ENCODE measurements around the gene TEX2. TPM values are rescaled to one million over a fixed set of nuclear protein-coding genes. Genes with fewer than 3 reads are reported as not detected.

TEX2 gene
- total and polyA plus RNA-seq, 7 experiments from 2014 or later, result 7.9 to 24.2 (median 14.4) TPM

DNA sequence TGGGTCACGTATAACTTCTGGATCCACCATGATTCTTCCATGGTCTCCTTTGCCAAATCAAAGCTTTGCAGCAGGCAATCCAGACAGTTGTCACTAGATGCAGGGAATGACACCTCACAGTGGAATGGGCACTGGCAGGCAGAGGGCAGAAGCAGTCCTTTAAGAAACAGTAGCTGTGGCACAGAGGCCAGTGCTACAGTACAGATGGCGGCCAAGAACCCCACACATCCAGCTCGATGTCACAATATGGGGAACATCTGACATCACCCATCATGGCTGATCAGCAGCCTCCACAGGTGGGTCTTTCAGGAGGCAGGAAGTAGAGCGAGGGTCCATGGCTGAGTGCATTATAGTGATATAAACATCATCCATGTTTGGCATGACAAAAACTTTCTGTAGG, 114.4 kb downstream of the TEX2 start:
- POLR2A ChIA-PET, result interaction anchor here (0.7 to 9.4 kb wide), 13 partner anchors 8 to 358 kb away, joined by 3 to 173 read pairs (median 4); partner anchors contain the start of genes CEP95, DDX5, ERN1 and ICAM2
- Histone ChIP-seq H3K36me3 (ENCODE audit: control insufficient read depth in 2 of 3, insufficient read depth in 3 of 3, low read length in 3 of 3) (peaks cover 0 to 21% (median 5%) of the 10 kb centered on the region in 3 experiments), H3K4me1 (ENCODE audit: control insufficient read depth in 2 of 2, insufficient read depth in 2 of 2, low read length in 2 of 2) (peaks cover 11 to 12% of the 10 kb centered on the region in 2 donors), H3K27me3 (ENCODE audit: control insufficient read depth in 2 of 2, insufficient read depth in 2 of 2, low read length in 2 of 2) (no peaks in the 10 kb centered on the region), H3K4me3 (ENCODE audit: low read length) (no peak overlapping the region), H3K9me3 (ENCODE audit: control insufficient read depth in 2 of 3, low read length in 3 of 3) (no peaks in the 10 kb centered on the region), H3K27ac (ENCODE audit: low read depth, low read length) (peak overlapping the region; percentile 35)
- DNase-seq, result peak in 1 of 9 donors; percentile 21
- CTCF ChIA-PET, result interaction anchor here (0.7 to 1.6 kb wide), 5 partner anchors 15 to 261 kb away, joined by 3 to 7 read pairs (median 3); partner anchors contain the start of gene GH1
- Mint-ChIP-seq H3K4me1 (peaks cover 9 to 34% (median 27%) of the 10 kb centered on the region in 7 donors), H3K4me3 (peak overlapping the region in 1 of 10 donors; percentile 65), H3K27ac (peak overlapping the region in 7 of 9 donors; percentile 25 to 81 (median 72)), H3K27me3 (no peaks in the 10 kb centered on the region), H3K9me3 (peaks cover 0 to 5% (median 0%) of the 10 kb centered on the region in 11 donors), H3K36me3 (peaks cover 7 to 30% (median 20%) of the 10 kb centered on the region in 5 donors)
- intact Hi-C loops (cut with micrococcal nuclease), result loop anchor here (5.0 to 10.0 kb wide), 6 partner anchors 231 to 829 kb away; partner anchors contain the start of genes CSHL1 (in 1 of the 2), GH1 (in 1 of the 2), MAP3K3 (in 1 of the 2) and SMURF2 (in 1 of the 2)
- ATAC-seq, result no peak

DNA sequence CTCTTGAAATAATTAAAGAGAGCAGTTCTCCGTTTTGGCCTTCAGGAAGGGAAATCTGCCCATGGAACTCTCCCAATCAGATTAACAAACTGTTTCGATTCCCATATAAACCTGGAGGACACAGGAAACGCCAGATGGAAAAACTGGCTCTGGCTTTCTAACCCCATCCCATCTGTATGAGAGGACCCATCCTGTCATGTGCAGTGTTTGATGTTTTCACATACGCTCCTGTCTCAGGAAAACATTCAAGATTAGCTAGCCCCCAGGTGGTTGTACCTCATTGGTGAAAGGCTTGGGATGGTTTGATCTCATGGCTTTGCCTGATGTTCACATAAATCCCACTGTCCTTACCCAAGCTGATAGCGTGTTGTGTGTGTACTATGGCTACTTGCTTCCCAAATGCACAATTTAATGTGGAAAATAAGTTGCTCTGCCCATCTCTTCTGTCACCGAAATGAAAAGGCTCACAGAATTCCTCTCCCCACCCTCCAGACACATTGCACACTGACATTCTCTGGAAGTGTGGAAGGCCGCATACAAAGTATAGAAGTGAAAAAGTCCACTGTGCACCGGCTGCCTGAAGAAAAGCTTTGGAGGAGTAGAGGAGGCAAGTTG, 114.9 kb downstream of the TEX2 start:
- peaks cover 11 to 34% (median 27%) of the 10 kb centered on the region in 7 donors for H3K4me1 Mint-ChIP-seq
- intact Hi-C loops (cut with micrococcal nuclease), result loop anchor here (5.0 to 10.0 kb wide), 6 partner anchors 231 to 829 kb away; partner anchors contain the start of genes CSHL1 (in 1 of the 2), GH1 (in 1 of the 2), MAP3K3 (in 1 of the 2) and SMURF2 (in 1 of the 2)
- DNase-seq (peak in 1 of 9 donors; percentile 9), ATAC-seq (no peak)
- peaks cover 3 to 27% (median 19%) of the 10 kb centered on the region in 5 donors for H3K36me3 Mint-ChIP-seq
- peak overlapping the region; percentile 91 for H3K27ac ChIP-seq (ENCODE audit: low read depth, low read length)
- peaks cover 0 to 15% (median 5%) of the 10 kb centered on the region in 3 experiments for H3K36me3 ChIP-seq (ENCODE audit: control insufficient read depth in 2 of 3, insufficient read depth in 3 of 3, low read length in 3 of 3)
- CTCF ChIA-PET, result interaction anchor here (0.7 to 1.6 kb wide), 5 partner anchors 15 to 261 kb away, joined by 3 to 7 read pairs (median 3); partner anchors contain the start of gene GH1
- H3K4me3 Mint-ChIP-seq, result peak overlapping the region in 9 of 10 donors; percentile 26 to 82 (median 55)
- H3K27me3 ChIP-seq (ENCODE audit: control insufficient read depth in 2 of 2, insufficient read depth in 2 of 2, low read length in 2 of 2), result no peaks in the 10 kb centered on the region
- H3K27ac Mint-ChIP-seq, result peak overlapping the region in 6 of 9 donors; percentile 62 to 81 (median 72)
- no peaks in the 10 kb centered on the region for H3K9me3 ChIP-seq (ENCODE audit: control insufficient read depth in 2 of 3, low read length in 3 of 3)
- H3K9me3 Mint-ChIP-seq, result peaks cover 0 to 5% (median 0%) of the 10 kb centered on the region in 11 donors
- POLR2A ChIA-PET, result interaction anchor here (0.8 to 9.4 kb wide), 17 partner anchors 7 to 358 kb away, joined by 3 to 173 read pairs (median 4); partner anchors contain the start of genes CEP95, DDX5, ERN1 and ICAM2
- H3K4me3 ChIP-seq (ENCODE audit: low read length), result no peak overlapping the region
- peaks cover 11 to 12% of the 10 kb centered on the region in 2 donors for H3K4me1 ChIP-seq (ENCODE audit: control insufficient read depth in 2 of 2, insufficient read depth in 2 of 2, low read length in 2 of 2)
- no peaks in the 10 kb centered on the region for H3K27me3 Mint-ChIP-seq

DNA sequence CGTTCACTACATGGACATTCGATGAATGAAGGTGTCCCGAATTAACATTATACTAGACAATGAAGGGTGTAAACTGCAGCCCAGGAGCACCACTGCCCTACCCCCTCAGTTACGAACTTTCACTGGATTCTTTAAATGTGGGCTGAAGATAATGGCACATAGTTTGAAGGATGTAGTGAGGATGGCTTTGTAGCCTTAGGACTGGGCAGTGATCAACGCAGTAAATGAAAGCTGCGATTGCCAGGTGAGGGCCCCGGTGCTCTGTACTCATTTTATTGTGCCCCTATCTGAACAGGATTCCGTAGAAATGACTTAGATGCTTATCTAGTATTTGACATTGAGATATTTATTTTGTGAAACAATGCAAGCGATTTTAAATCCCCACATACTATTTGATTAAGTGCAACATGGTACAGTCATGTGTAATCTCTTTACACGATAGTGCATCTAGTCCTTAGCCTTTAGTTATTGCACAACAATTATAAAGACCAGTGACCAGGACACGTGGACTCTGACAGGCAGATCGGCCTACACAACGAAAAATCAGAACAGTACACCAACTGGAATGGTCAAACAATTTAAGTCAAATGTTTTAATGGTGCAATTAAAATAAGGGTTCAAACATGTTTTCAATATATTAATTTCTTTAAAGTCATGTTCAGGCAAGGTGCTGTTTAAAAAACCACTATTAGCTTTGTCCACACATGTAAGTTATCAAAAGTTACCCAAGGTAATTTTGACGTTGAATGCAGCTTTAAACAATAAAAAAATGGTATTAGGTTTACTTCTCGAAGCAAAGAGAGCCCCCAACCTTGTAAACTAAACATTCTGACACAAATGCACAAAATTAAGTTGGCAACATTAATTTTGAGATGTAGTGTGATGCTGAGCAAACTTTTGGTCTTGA, 115.7 kb downstream of the TEX2 start:
- H3K27ac ChIP-seq (ENCODE audit: low read depth, low read length), result peak overlapping the region; percentile 91
- POLR2A ChIA-PET, result interaction anchor here (1.1 to 9.4 kb wide), 15 partner anchors 8 to 249 kb away, joined by 3 to 173 read pairs (median 18); partner anchors contain the start of genes ERN1, ICAM2, PRR29 and TEX2
- Mint-ChIP-seq H3K4me3 (peak overlapping the region in 5 of 10 donors; percentile 26 to 82 (median 55)), H3K9me3 (peaks cover 0 to 5% (median 0%) of the 10 kb centered on the region in 11 donors), H3K27me3 (no peaks in the 10 kb centered on the region), H3K4me1 (peaks cover 11 to 34% (median 27%) of the 10 kb centered on the region in 7 donors), H3K36me3 (peaks cover 0 to 26% (median 12%) of the 10 kb centered on the region in 5 donors), H3K27ac (peak overlapping the region in 3 of 9 donors; percentile 72 to 81 (median 75))
- H3K27me3 ChIP-seq (ENCODE audit: control insufficient read depth in 2 of 2, insufficient read depth in 2 of 2, low read length in 2 of 2), result no peaks in the 10 kb centered on the region
- ATAC-seq (no peak), DNase-seq (peak in 1 of 9 donors; percentile 23)
- intact Hi-C loops (cut with micrococcal nuclease), result loop anchor here (2.0 to 10.0 kb wide), 8 partner anchors 230 to 830 kb away; partner anchors contain the start of genes CSHL1 (in 1 of the 2), GH1 (in 1 of the 2), MAP3K3 (in 1 of the 2) and POLG2 (in 1 of the 2)
- peaks cover 0 to 8% (median 5%) of the 10 kb centered on the region in 3 experiments for H3K36me3 ChIP-seq (ENCODE audit: control insufficient read depth in 2 of 3, insufficient read depth in 3 of 3, low read length in 3 of 3)
- CTCF ChIA-PET, result interaction anchor here (1.5 to 2.9 kb wide), 3 partner anchors 14 to 135 kb away, joined by 3 to 9 read pairs (median 4); no protein-coding TSS in a partner anchor
- peaks cover 11 to 12% of the 10 kb centered on the region in 2 donors for H3K4me1 ChIP-seq (ENCODE audit: control insufficient read depth in 2 of 2, insufficient read depth in 2 of 2, low read length in 2 of 2)
- H3K4me3 ChIP-seq (ENCODE audit: low read length), result peak overlapping the region; percentile 72
- no peaks in the 10 kb centered on the region for H3K9me3 ChIP-seq (ENCODE audit: control insufficient read depth in 2 of 3, low read length in 3 of 3)

- Mint-ChIP-seq H3K4me3 (no peak overlapping the region), H3K4me1 (peaks cover 11 to 34% (median 27%) of the 10 kb centered on the region in 7 donors), H3K36me3 (peaks cover 0 to 25% (median 10%) of the 10 kb centered on the region in 5 donors), H3K27ac (no peak overlapping the region), H3K9me3 (peaks cover 0 to 5% (median 0%) of the 10 kb centered on the region in 11 donors), H3K27me3 (no peaks in the 10 kb centered on the region)
- ChIA-PET POLR2A (interaction anchor here (0.6 to 9.4 kb wide), 58 partner anchors 9 to 445 kb away, joined by 3 to 173 read pairs (median 6); partner anchors contain the start of genes CD79B, CEP95, DDX5 and ERN1), CTCF (interaction anchor here (0.7 to 2.9 kb wide), 8 partner anchors 13 to 244 kb away, joined by 3 to 18 read pairs (median 4); partner anchors contain the start of gene TEX2)
- H3K4me1 ChIP-seq (ENCODE audit: control insufficient read depth in 2 of 2, insufficient read depth in 2 of 2, low read length in 2 of 2), result peaks cover 11 to 12% of the 10 kb centered on the region in 2 donors
- no peaks in the 10 kb centered on the region for H3K9me3 ChIP-seq (ENCODE audit: control insufficient read depth in 2 of 3, low read length in 3 of 3)
- intact Hi-C loops (cut with micrococcal nuclease), result loop anchor here (1.0 to 10.0 kb wide), 10 partner anchors 136 to 831 kb away; partner anchors contain the start of genes CSHL1 (in 1 of the 2), GH1 (in 1 of the 2), MAP3K3 (in 1 of the 2) and POLG2 (in 1 of the 2)
- peaks cover 0 to 4% (median 0%) of the 10 kb centered on the region in 3 experiments for H3K36me3 ChIP-seq (ENCODE audit: control insufficient read depth in 2 of 3, insufficient read depth in 3 of 3, low read length in 3 of 3)
- peak in 6 of 9 donors; percentile 52 to 75 (median 64) for DNase-seq
- ATAC-seq, result peak; percentile 17
- peak overlapping the region; percentile 91 for H3K27ac ChIP-seq (ENCODE audit: low read depth, low read length)
- H3K4me3 ChIP-seq (ENCODE audit: low read length), result peak overlapping the region; percentile 72
- no peaks in the 10 kb centered on the region for H3K27me3 ChIP-seq (ENCODE audit: control insufficient read depth in 2 of 2, insufficient read depth in 2 of 2, low read length in 2 of 2)
These were observed 116.5 kb downstream of the TEX2 start for GRCh38 chr17:64146418-64147109.

- Mint-ChIP-seq H3K4me1 (peaks cover 11 to 34% (median 27%) of the 10 kb centered on the region in 7 donors), H3K27ac (no peak overlapping the region), H3K27me3 (no peaks in the 10 kb centered on the region), H3K36me3 (peaks cover 0 to 25% (median 5%) of the 10 kb centered on the region in 5 donors), H3K9me3 (peaks cover 0 to 5% (median 0%) of the 10 kb centered on the region in 11 donors), H3K4me3 (no peak overlapping the region)
- intact Hi-C loops (cut with micrococcal nuclease), result loop anchor here (1.0 to 10.0 kb wide), 19 partner anchors 16 to 831 kb away; partner anchors contain the start of genes CEP95 (in 2 of the 2), DDX5 (in 2 of the 2), ERN1 (in 2 of the 2) and POLG2 (in 2 of the 2)
- ATAC-seq, result peak; percentile 98
- H3K4me1 ChIP-seq (ENCODE audit: control insufficient read depth in 2 of 2, insufficient read depth in 2 of 2, low read length in 2 of 2), result peaks cover 11 to 12% of the 10 kb centered on the region in 2 donors
- ChIA-PET POLR2A (interaction anchor here (0.6 to 9.4 kb wide), 79 partner anchors 9 to 450 kb away, joined by 3 to 173 read pairs (median 4); partner anchors contain the start of genes CD79B, CEP95, DDX5 and ERN1), CTCF (interaction anchor here (0.7 to 2.9 kb wide), 14 partner anchors 12 to 244 kb away, joined by 3 to 18 read pairs (median 4); partner anchors contain the start of genes CSHL1, ICAM2 and TEX2)
- H3K27me3 ChIP-seq (ENCODE audit: control insufficient read depth in 2 of 2, insufficient read depth in 2 of 2, low read length in 2 of 2), result no peaks in the 10 kb centered on the region
- peak overlapping the region; percentile 72 for H3K4me3 ChIP-seq (ENCODE audit: low read length)
- peaks cover 0 to 4% (median 0%) of the 10 kb centered on the region in 3 experiments for H3K36me3 ChIP-seq (ENCODE audit: control insufficient read depth in 2 of 3, insufficient read depth in 3 of 3, low read length in 3 of 3)
- H3K9me3 ChIP-seq (ENCODE audit: control insufficient read depth in 2 of 3, low read length in 3 of 3), result no peaks in the 10 kb centered on the region
- H3K27ac ChIP-seq (ENCODE audit: low read depth, low read length), result peak overlapping the region; percentile 91
- DNase-seq, result peak; percentile 85 to 99 (median 96)
These were observed 117.2 kb downstream of the TEX2 start for GRCh38 chr17:64145751-64146417.

Measured in naive thymus-derived CD4-positive, alpha-beta T cell (primary cell).